Stomach (tissue), 4 donors: Measurements from ENCODE around the gene EML6.

Source experiments
- CTCF ChIP-seq, 7 experiments: fragments of 450-650 bp in 4 of 7; fragments of 200-600 bp in 3 of 7; sonication (generic) in 3 of 7; IDR thresholded peaks; one replicate each; pipeline ENCODE4 v1.5.1; 2016 to 2019; ENCODE audit warnings: antibody characterized with exemption in 7 of 7, control low read depth in 2 of 7, mild to moderate bottlenecking in 1 of 7
- EP300 ChIP-seq: sonication (generic); formaldehyde crosslinking; IDR thresholded peaks from one replicate; pipeline ENCODE4 v1.6.1; 2017; ENCODE audit warnings: antibody characterized with exemption
- POLR2A ChIP-seq, 4 donors: fragments of 450-650 bp; IDR thresholded peaks; one replicate each; pipeline ENCODE4 v1.6.1; 2016; ENCODE audit warnings: antibody characterized with exemption in 4 of 4, control low read depth in 2 of 4, mild to moderate bottlenecking in 1 of 4, moderate library complexity in 1 of 4
- POLR2AphosphoS5 ChIP-seq, 3 donors: sonication (generic); formaldehyde crosslinking; IDR thresholded peaks; one replicate each; pipeline ENCODE4 v1.6.1; 2016; ENCODE audit warnings: antibody characterized with exemption in 3 of 3

- no peak for TF ChIP-seq POLR2AphosphoS5 (IDR thresholded peaks at IDR 0.05)
- TF ChIP-seq CTCF (IDR thresholded peaks at IDR 0.05): no peak
- no peak for TF ChIP-seq EP300
- no peak for TF ChIP-seq POLR2A (IDR thresholded peaks at IDR 0.05)
These were observed 3.0 kb downstream of the EML6 start for GRCh38 chr2:54726431-54726830.
